Transverse colon (tissue), 4 donors: ENCODE measurements around the gene SGCA. TPM values are rescaled to one million over a fixed set of nuclear protein-coding genes. Genes with fewer than 3 reads are reported as not detected.
A peak's percentile ranks its signal among the peaks of the same experiment; 100 is the strongest.

Experiments
- DNase-seq: peaks from one replicate; pipeline ENCODE4 v3.0.0-alpha.2; 2019
- H3K27ac ChIP-seq, 4 donors: fragments of 200-600 bp; sonication (generic); 2 replicates each; pipeline ENCODE4 v1.5.1; 2016 to 2018; ENCODE audit warnings: inconsistent platforms in 4 of 4
- H3K27me3 ChIP-seq: fragments of 200-600 bp; sonication (generic); 2 replicates; pipeline ENCODE4 v1.5.1; 2017; ENCODE audit warnings: inconsistent platforms
- H3K36me3 ChIP-seq, 4 donors: fragments of 200-600 bp; sonication (generic); 2 replicates each; pipeline ENCODE4 v1.5.1; 2017 to 2019; ENCODE audit warnings: inconsistent platforms in 4 of 4
- H3K4me1 ChIP-seq, 4 donors: fragments of 200-600 bp; sonication (generic); 2 replicates each; pipeline ENCODE4 v1.5.1; 2017 to 2020; ENCODE audit warnings: inconsistent platforms in 4 of 4
- H3K4me3 ChIP-seq, 4 donors: fragments of 200-600 bp; sonication (generic); 1 replicate in 1 of 4; 2 replicates in 3 of 4; pipeline versions ENCODE4 v1.5.1 to v1.6.1; 2017 to 2019; ENCODE audit warnings: inconsistent platforms in 4 of 4
- H3K9me3 ChIP-seq, 2 donors: fragments of 200-600 bp; sonication (generic); 2 replicates each; pipeline ENCODE4 v1.5.1; 2017 to 2019; ENCODE audit warnings: inconsistent platforms in 2 of 2
- CTCF ChIP-seq, 5 experiments: fragments of 200-600 bp in 3 of 5; fragments of 450-650 bp in 2 of 5; sonication (generic) in 3 of 5; IDR thresholded peaks; 1 replicate in 2 of 5; 2 replicates in 3 of 5; pipeline ENCODE4 v1.5.1; 2016 to 2017; ENCODE audit warnings: antibody characterized with exemption in 5 of 5, inconsistent platforms in 3 of 5, mild to moderate bottlenecking in 2 of 5, moderate library complexity in 1 of 5
- EP300 ChIP-seq: sonication (generic); formaldehyde crosslinking; IDR thresholded peaks from one replicate; pipeline ENCODE4 v1.6.1; 2017; ENCODE audit warnings: antibody characterized with exemption, low read depth
- POLR2A ChIP-seq: fragments of 450-650 bp; IDR thresholded peaks from one replicate; pipeline ENCODE4 v1.6.1; 2016; ENCODE audit warnings: antibody characterized with exemption, mild to moderate bottlenecking, moderate library complexity
- POLR2AphosphoS5 ChIP-seq, 3 donors: sonication (generic); formaldehyde crosslinking; IDR thresholded peaks; one replicate each; pipeline ENCODE4 v1.6.1; 2016; ENCODE audit warnings: antibody characterized with exemption in 3 of 3
- WGBS, 2 donors: methylation state at CpG; one replicate each; pipeline ENCODE4 v1.1.5; 2018; ENCODE audit warnings: low coverage in 1 of 2; 5-methylcytosine and 5-hydroxymethylcytosine counted together
- in situ Hi-C, 4 donors: fragments of 200-750 bp; cut with MboI; loops; one replicate each; pipeline versions ENCODE4 v1.15.0 to v1.15.1; 2017; ENCODE audit warnings: low sequenced_read_pairs in 3 of 4, low pct_ligation_motif_present in 1 of 4, low pct_unique_long_range_greater_than_20kb in 1 of 4
- intact Hi-C: fragments of 100-400 bp; cut with DNase I; formaldehyde crosslinking; loops from one replicate; pipeline ENCODE4 v1.15.1; 2023; ENCODE audit warnings: low total_unique reads
- total RNA-seq, 4 donors: library from RNA; depleted of rRNA; stranded (reverse); fragments of >200 nt; gene quantifications; one replicate each; pipeline ENCODE4 v1.1.0, GENCODE V29; 2016

The SGCA gene
- total RNA-seq, 4 donors from 2014 or later, result 3.7 to 65.3 (median 7.6) TPM

- in situ Hi-C loops (no loop called here), intact Hi-C loops (no loop called here)
- no peaks in the 10 kb centered on the region for H3K27me3 ChIP-seq
- 39% methylated on average over 15 of the region's 15 CpGs; no CpG with 5 or more reads in 1 of the 2 donors for WGBS, 2 donors
- no peaks in the 10 kb centered on the region for H3K9me3 ChIP-seq
- peak overlapping the region in 2 of 4 donors; percentile 88 to 91 for H3K4me3 ChIP-seq
- TF ChIP-seq POLR2AphosphoS5 (IDR thresholded peaks at IDR 0.05) (no peak), POLR2A (no peak), CTCF (IDR thresholded peaks at IDR 0.05) (no peak), EP300 (no peak)
- H3K27ac ChIP-seq, result peak overlapping the region; percentile 92 to 98 (median 95)
- DNase-seq, result no peak
- H3K36me3 ChIP-seq, result peaks cover 0 to 7% (median 0%) of the 10 kb centered on the region in 4 donors
- H3K4me1 ChIP-seq, result peaks cover 22 to 57% (median 44%) of the 10 kb centered on the region in 4 donors
Observed at GRCh38 chr17:50146927-50147665, 18.7 kb upstream of the SGCA start.

- DNase-seq, result peak; percentile 43
- in situ Hi-C loops, result no loop called here
- WGBS, 2 donors, result 14 to 26% methylated on average over 3 to 5 of the region's 5 CpGs
Observed at GRCh38 chr17:50147841-50148225, 18.0 kb upstream of the SGCA start.

GRCh38 chr17:50148226-50149090 lies 17.3 kb upstream of the SGCA start:
- H3K4me3 ChIP-seq, result peak overlapping the region; percentile 61 to 91 (median 78)
- peak; percentile 78 for DNase-seq
- TF ChIP-seq POLR2AphosphoS5 (IDR thresholded peaks at IDR 0.05), result peak in 1 of 3 donors; percentile 14
- peak in 2 of 5 experiments; percentile 14 to 33 for TF ChIP-seq CTCF (IDR thresholded peaks at IDR 0.05)
- TF ChIP-seq POLR2A, result peak; percentile 24
- no peak for TF ChIP-seq EP300
- no peaks in the 10 kb centered on the region for H3K9me3 ChIP-seq
- intact Hi-C loops (no loop called here), in situ Hi-C loops (no loop called here)
- H3K27ac ChIP-seq, result peak overlapping the region; percentile 92 to 98 (median 95)
- WGBS, 2 donors, result 2% methylated on average over 25 of the region's 25 CpGs; no CpG with 5 or more reads in 1 of the 2 donors
- no peaks in the 10 kb centered on the region for H3K27me3 ChIP-seq
- H3K36me3 ChIP-seq, result peaks cover 0 to 7% (median 0%) of the 10 kb centered on the region in 4 donors
- peaks cover 28 to 66% (median 52%) of the 10 kb centered on the region in 4 donors for H3K4me1 ChIP-seq

More at GRCh38 chr17:50147841-50148225, 18.0 kb upstream of the SGCA start:
- Histone ChIP-seq H3K4me1 (peaks cover 28 to 65% (median 51%) of the 10 kb centered on the region in 4 donors), H3K27me3 (no peaks in the 10 kb centered on the region), H3K27ac (peak overlapping the region; percentile 92 to 98 (median 95)), H3K4me3 (peak overlapping the region; percentile 61 to 91 (median 78)), H3K9me3 (no peaks in the 10 kb centered on the region), H3K36me3 (peaks cover 0 to 7% (median 0%) of the 10 kb centered on the region in 4 donors)
- intact Hi-C loops, result no loop called here
- TF ChIP-seq POLR2A, result no peak
- no peak for TF ChIP-seq EP300
- no peak for TF ChIP-seq CTCF (IDR thresholded peaks at IDR 0.05)
- TF ChIP-seq POLR2AphosphoS5 (IDR thresholded peaks at IDR 0.05), result no peak

GRCh38 chr17:50149091-50149416 lies 16.8 kb upstream of the SGCA start:
- intact Hi-C loops (no loop called here), in situ Hi-C loops (no loop called here)
- no peak for TF ChIP-seq POLR2AphosphoS5 (IDR thresholded peaks at IDR 0.05)
- TF ChIP-seq EP300, result no peak
- TF ChIP-seq CTCF (IDR thresholded peaks at IDR 0.05), result no peak
- TF ChIP-seq POLR2A, result no peak
- Histone ChIP-seq H3K4me3 (peak overlapping the region; percentile 61 to 91 (median 78)), H3K9me3 (no peaks in the 10 kb centered on the region), H3K27me3 (no peaks in the 10 kb centered on the region), H3K36me3 (peaks cover 0 to 7% (median 0%) of the 10 kb centered on the region in 4 donors), H3K4me1 (peaks cover 28 to 66% (median 52%) of the 10 kb centered on the region in 4 donors), H3K27ac (peak overlapping the region; percentile 92 to 98 (median 95))
- WGBS, 2 donors, result 0% methylated on average over 12 of the region's 30 CpGs; no CpG with 5 or more reads in 1 of the 2 donors
- DNase-seq, result no peak
